OCI-LY1 (cell line): Measurements from ENCODE around the gene XRCC4.

ENCODE experiments used
- H2AFZ ChIP-seq: fragments of 200-600 bp; sonication (generic), shearing (Covaris generic); 2 replicates; pipeline ENCODE4 v1.6.0; 2014; ENCODE audit warnings: antibody characterized with exemption, mild to moderate bottlenecking, low read length
- H3F3A ChIP-seq: fragments of 200-600 bp; sonication (generic), shearing (Covaris generic); 2 replicates; pipeline ENCODE4 v1.6.0; 2014; ENCODE audit warnings: mild to moderate bottlenecking, antibody characterized with exemption, low read length, moderate library complexity; ENCODE audit not compliant: insufficient read depth
- H3K27ac ChIP-seq: fragments of 200-600 bp; sonication (generic); 2 replicates; pipeline ENCODE4 v1.5.1; 2014; ENCODE audit warnings: low read length, mixed run types, mild to moderate bottlenecking, low read depth; ENCODE audit not compliant: poor library complexity, severe bottlenecking
- H3K27me3 ChIP-seq: fragments of 200-600 bp; sonication (generic); 2 replicates; pipeline ENCODE4 v1.6.0; 2014; ENCODE audit warnings: antibody characterized with exemption, mild to moderate bottlenecking, low read length, moderate library complexity; ENCODE audit not compliant: insufficient read depth
- H3K36me3 ChIP-seq: fragments of 200-600 bp; sonication (generic); 2 replicates; pipeline ENCODE4 v1.6.1; 2014; ENCODE audit warnings: mild to moderate bottlenecking, antibody characterized with exemption, low read length, moderate library complexity, mixed read lengths; ENCODE audit not compliant: insufficient read depth
- H3K4me1 ChIP-seq: fragments of 200-600 bp; sonication (generic); 2 replicates; pipeline ENCODE4 v1.5.1; 2014; ENCODE audit warnings: mild to moderate bottlenecking, low read length, moderate library complexity; ENCODE audit not compliant: insufficient read depth, severe bottlenecking
- H3K4me2 ChIP-seq: fragments of 200-600 bp; sonication (generic), shearing (Covaris generic); 2 replicates; pipeline ENCODE4 v1.6.1; 2014; ENCODE audit warnings: low read length
- H3K4me3 ChIP-seq: fragments of 200-600 bp; sonication (generic); 2 replicates; pipeline ENCODE4 v1.5.1; 2014; ENCODE audit warnings: low read length, low read depth, mild to moderate bottlenecking, mixed read lengths; ENCODE audit not compliant: poor library complexity, severe bottlenecking
- H3K79me2 ChIP-seq: fragments of 200-600 bp; shearing (Covaris generic); 2 replicates; pipeline ENCODE4 v1.6.1; 2016; ENCODE audit warnings: mixed run types, low read length, mixed read lengths; ENCODE audit not compliant: insufficient read depth
- H3K9ac ChIP-seq: fragments of 200-600 bp; sonication (generic), shearing (Covaris generic); 2 replicates; pipeline ENCODE4 v1.6.1; 2014; ENCODE audit warnings: mild to moderate bottlenecking, low read length, mixed read lengths
- H3K9me2 ChIP-seq: fragments of 200-600 bp; sonication (generic), shearing (Covaris generic); 2 replicates; pipeline ENCODE4 v1.6.1; 2014; ENCODE audit warnings: low read depth, mild to moderate bottlenecking, low read length, mixed read lengths
- H3K9me3 ChIP-seq: fragments of 200-600 bp; shearing (Covaris generic); 2 replicates; pipeline ENCODE4 v1.6.1; 2014; ENCODE audit warnings: low read length, mixed read lengths
- H4K20me1 ChIP-seq: fragments of 200-600 bp; sonication (generic), shearing (Covaris generic); 2 replicates; pipeline ENCODE4 v1.6.0; 2016; ENCODE audit warnings: mild to moderate bottlenecking, low read length; ENCODE audit not compliant: insufficient read depth
- CTCF ChIP-seq: fragments of 200-600 bp; sonication (generic), shearing (Covaris generic); IDR thresholded peaks from 2 replicates; pipeline ENCODE4 v1.5.1; 2017; ENCODE audit warnings: mild to moderate bottlenecking, antibody characterized with exemption, low read length, moderate library complexity, mixed read lengths
- EZH2 ChIP-seq: fragments of 200-600 bp; sonication (generic), shearing (Covaris generic); IDR thresholded peaks from 2 replicates; pipeline ENCODE4 v1.8.0; 2017; ENCODE audit warnings: borderline replicate concordance, mixed run types, mild to moderate bottlenecking, antibody characterized with exemption, low read length, moderate library complexity, mixed read lengths

XRCC4 gene

GRCh38 chr5:83251849-83252248 is 174.5 kb downstream of the XRCC4 start:
- Histone ChIP-seq H3K27me3 (no peaks in the 10 kb centered on the region), H3K9me2 (no peaks in the 10 kb centered on the region), H3K36me3 (no peaks in the 10 kb centered on the region), H2AFZ (no peak overlapping the region), H3K9me3 (no peaks in the 10 kb centered on the region), H4K20me1 (no peaks in the 10 kb centered on the region), H3F3A (no peaks in the 10 kb centered on the region), H3K4me3 (no peak overlapping the region), H3K79me2 (no peaks in the 10 kb centered on the region), H3K27ac (no peak overlapping the region), H3K4me2 (no peak overlapping the region), H3K9ac (no peak overlapping the region), H3K4me1 (no peaks in the 10 kb centered on the region)
- no peak for TF ChIP-seq EZH2
- no peak for TF ChIP-seq CTCF

- H2AFZ ChIP-seq: no peak overlapping the region
- no peaks in the 10 kb centered on the region for H3K36me3 ChIP-seq
- no peaks in the 10 kb centered on the region for H3K79me2 ChIP-seq
- no peak overlapping the region for H3K27ac ChIP-seq
- no peaks in the 10 kb centered on the region for H3K27me3 ChIP-seq
- H3K9me2 ChIP-seq: no peaks in the 10 kb centered on the region
- no peaks in the 10 kb centered on the region for H4K20me1 ChIP-seq
- H3F3A ChIP-seq: no peaks in the 10 kb centered on the region
- no peak overlapping the region for H3K4me3 ChIP-seq
- no peak overlapping the region for H3K4me2 ChIP-seq
- no peaks in the 10 kb centered on the region for H3K9me3 ChIP-seq
- no peaks in the 10 kb centered on the region for H3K4me1 ChIP-seq
- TF ChIP-seq EZH2 (no peak), CTCF (no peak)
- no peak overlapping the region for H3K9ac ChIP-seq
These were observed 176.4 kb downstream of the XRCC4 start for GRCh38 chr5:83253720-83254119.

GRCh38 chr5:83255268-83255667 is 177.9 kb downstream of the XRCC4 start:
- H2AFZ ChIP-seq: no peak overlapping the region
- H3K4me2 ChIP-seq: no peak overlapping the region
- no peak overlapping the region for H3K4me3 ChIP-seq

More at GRCh38 chr5:83255268-83255667, 177.9 kb downstream of the XRCC4 start:
- TF ChIP-seq EZH2 (no peak), CTCF (no peak)
- Histone ChIP-seq H3K9ac (no peak overlapping the region), H3K4me1 (no peaks in the 10 kb centered on the region), H3F3A (no peaks in the 10 kb centered on the region), H3K27ac (no peak overlapping the region), H3K36me3 (no peaks in the 10 kb centered on the region), H4K20me1 (no peaks in the 10 kb centered on the region), H3K79me2 (no peaks in the 10 kb centered on the region), H3K9me2 (no peaks in the 10 kb centered on the region), H3K9me3 (no peaks in the 10 kb centered on the region), H3K27me3 (no peaks in the 10 kb centered on the region)
